Measurements from ENCODE around the gene ASTL. TPM values are rescaled to one million over a fixed set of nuclear protein-coding genes. Genes with fewer than 3 reads are reported as not detected.

The ASTL gene
- total RNA-seq, 1 donor from 2014 or later: not detected

DNA sequence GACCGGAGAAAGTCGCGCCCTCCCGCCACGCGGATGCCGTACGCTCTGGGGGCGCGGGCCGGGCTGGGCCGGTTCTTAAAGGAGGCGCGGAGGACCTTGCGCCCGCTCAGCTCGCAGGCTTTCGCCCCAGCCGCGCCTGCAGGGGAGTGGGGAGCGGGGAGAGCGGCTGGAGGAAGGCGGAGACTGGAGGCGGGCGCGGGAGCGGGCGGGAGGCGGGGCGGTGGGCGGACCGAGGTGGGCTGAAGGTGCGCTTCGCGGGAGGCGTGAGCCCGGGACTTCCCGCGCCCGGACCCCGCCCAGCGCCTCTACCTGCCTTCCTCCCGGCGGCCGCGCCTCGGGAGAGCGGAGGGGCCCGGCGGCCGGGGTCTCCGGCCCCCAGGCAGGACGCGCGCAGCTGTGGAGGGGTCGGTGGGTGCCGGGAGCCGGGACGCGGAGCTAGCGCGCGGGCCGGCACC is 21.9 kb downstream of the ASTL start, which contains the start of gene ADRA2B:
TSS of gene ADRA2B (minus strand) at position 148 of the 455 bp plus-strand sequence. CDS start 422 bp downstream, outside the sequence.
- Mint-ChIP-seq H3K4me1 (peaks cover 18% of the 10 kb centered on the region), H3K27ac (no peak within 1 kb of the TSS), H3K27me3 (ENCODE audit: insufficient read depth, low read depth) (peaks cover 23% of the 10 kb centered on the region), H3K36me3 (peaks cover 5% of the 10 kb centered on the region), H3K9me3 (peaks cover 2% of the 10 kb centered on the region), H3K4me3 (peak within 1 kb of the TSS; percentile 79)
- no peak within 1 kb of the TSS for H3K27ac ChIP-seq
- peak within 1 kb of the TSS; percentile 96 for H3K4me2 ChIP-seq
- no peaks in the 10 kb centered on the region for H3K79me2 ChIP-seq (ENCODE audit: low read depth)
- H3K4me1 ChIP-seq: peaks cover 7% of the 10 kb centered on the region
- H3K27me3 ChIP-seq: peaks cover 54% of the 10 kb centered on the region
- TF ChIP-seq EZH2 (IDR thresholded peaks at IDR 0.05) (no peak), EZH2phosphoT487 (IDR thresholded peaks at IDR 0.05) (no peak)
- TF ChIP-seq, protein P1, sequence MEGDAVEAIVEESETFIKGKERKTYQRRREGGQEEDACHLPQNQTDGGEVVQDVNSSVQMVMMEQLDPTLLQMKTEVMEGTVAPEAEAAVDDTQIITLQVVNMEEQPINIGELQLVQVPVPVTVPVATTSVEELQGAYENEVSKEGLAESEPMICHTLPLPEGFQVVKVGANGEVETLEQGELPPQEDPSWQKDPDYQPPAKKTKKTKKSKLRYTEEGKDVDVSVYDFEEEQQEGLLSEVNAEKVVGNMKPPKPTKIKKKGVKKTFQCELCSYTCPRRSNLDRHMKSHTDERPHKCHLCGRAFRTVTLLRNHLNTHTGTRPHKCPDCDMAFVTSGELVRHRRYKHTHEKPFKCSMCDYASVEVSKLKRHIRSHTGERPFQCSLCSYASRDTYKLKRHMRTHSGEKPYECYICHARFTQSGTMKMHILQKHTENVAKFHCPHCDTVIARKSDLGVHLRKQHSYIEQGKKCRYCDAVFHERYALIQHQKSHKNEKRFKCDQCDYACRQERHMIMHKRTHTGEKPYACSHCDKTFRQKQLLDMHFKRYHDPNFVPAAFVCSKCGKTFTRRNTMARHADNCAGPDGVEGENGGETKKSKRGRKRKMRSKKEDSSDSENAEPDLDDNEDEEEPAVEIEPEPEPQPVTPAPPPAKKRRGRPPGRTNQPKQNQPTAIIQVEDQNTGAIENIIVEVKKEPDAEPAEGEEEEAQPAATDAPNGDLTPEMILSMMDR (IDR thresholded peaks at IDR 0.05): no peak
- H3F3A ChIP-seq (ENCODE audit: low read depth): no peaks in the 10 kb centered on the region
- H3K9ac ChIP-seq: no peak within 1 kb of the TSS
- H3K4me3 ChIP-seq: peak within 1 kb of the TSS; percentile 74
- H4K20me1 ChIP-seq (ENCODE audit: low read depth): no peaks in the 10 kb centered on the region
- peak; percentile 91 for DNase-seq (ENCODE audit: low spot score)
- H2AFZ ChIP-seq (replicated peaks): peak within 1 kb of the TSS; percentile 70
- no peaks in the 10 kb centered on the region for H3K9me3 ChIP-seq (ENCODE audit: low read depth)
- H3K36me3 ChIP-seq: no peaks in the 10 kb centered on the region

DNA sequence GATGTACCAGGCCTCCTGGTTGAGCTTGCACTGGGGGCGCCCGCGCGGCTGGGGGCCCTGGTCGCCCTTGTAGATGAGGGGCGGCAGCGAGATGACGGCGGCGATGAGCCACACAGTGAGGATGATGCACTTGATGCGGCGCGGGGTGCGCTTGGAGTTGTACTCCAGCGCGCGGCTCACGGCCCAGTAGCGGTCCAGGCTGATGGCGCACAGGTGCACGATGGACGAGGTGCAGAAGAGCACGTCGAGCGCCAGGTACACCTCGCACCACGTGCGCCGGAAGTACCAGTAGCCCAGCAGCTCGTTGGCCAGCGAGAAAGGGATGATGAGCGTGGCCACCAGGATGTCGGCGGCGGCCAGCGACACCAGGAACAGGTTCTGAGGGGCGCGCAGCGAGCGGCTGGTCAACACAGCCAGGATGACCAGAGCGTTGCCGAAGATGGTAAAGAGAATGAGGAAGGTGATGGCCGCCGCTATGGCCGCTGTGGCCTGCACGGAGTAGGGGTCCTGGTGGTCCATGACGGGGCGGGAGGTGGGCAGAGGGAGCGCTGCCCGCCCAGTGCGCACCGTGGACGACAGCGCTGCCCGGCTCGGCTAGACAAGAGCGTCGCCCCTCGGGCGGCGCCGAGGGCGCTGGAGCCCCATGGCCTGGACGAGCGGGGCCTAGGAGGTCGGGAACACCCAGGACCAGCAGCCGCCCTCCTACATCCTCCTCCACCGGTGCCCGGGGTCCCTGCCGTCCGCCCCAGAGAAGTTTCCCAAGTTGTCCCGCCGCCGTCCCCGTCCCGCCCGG is 22.5 kb downstream of the ASTL start:
- TF ChIP-seq, protein P1 (IDR thresholded peaks at IDR 0.05): no peak
- TF ChIP-seq EZH2phosphoT487 (IDR thresholded peaks at IDR 0.05): no peak
- no peak for TF ChIP-seq EZH2 (IDR thresholded peaks at IDR 0.05)
- Mint-ChIP-seq H3K27ac (no peak overlapping the region), H3K36me3 (peaks cover 5% of the 10 kb centered on the region), H3K27me3 (ENCODE audit: insufficient read depth, low read depth) (peaks cover 23% of the 10 kb centered on the region), H3K9me3 (peaks cover 2% of the 10 kb centered on the region), H3K4me1 (peaks cover 18% of the 10 kb centered on the region), H3K4me3 (peak overlapping the region; percentile 79)
- Histone ChIP-seq H4K20me1 (ENCODE audit: low read depth) (no peaks in the 10 kb centered on the region), H3K27ac (no peak overlapping the region), H3K9me3 (ENCODE audit: low read depth) (no peaks in the 10 kb centered on the region), H3K4me2 (peak overlapping the region; percentile 96), H3F3A (ENCODE audit: low read depth) (no peaks in the 10 kb centered on the region), H3K9ac (no peak overlapping the region), H3K36me3 (no peaks in the 10 kb centered on the region), H2AFZ (replicated peaks) (peak overlapping the region; percentile 70), H3K4me1 (peaks cover 7% of the 10 kb centered on the region), H3K27me3 (peaks cover 54% of the 10 kb centered on the region), H3K79me2 (ENCODE audit: low read depth) (no peaks in the 10 kb centered on the region), H3K4me3 (peak overlapping the region; percentile 74)
- no peak for DNase-seq (ENCODE audit: low spot score)

DNA sequence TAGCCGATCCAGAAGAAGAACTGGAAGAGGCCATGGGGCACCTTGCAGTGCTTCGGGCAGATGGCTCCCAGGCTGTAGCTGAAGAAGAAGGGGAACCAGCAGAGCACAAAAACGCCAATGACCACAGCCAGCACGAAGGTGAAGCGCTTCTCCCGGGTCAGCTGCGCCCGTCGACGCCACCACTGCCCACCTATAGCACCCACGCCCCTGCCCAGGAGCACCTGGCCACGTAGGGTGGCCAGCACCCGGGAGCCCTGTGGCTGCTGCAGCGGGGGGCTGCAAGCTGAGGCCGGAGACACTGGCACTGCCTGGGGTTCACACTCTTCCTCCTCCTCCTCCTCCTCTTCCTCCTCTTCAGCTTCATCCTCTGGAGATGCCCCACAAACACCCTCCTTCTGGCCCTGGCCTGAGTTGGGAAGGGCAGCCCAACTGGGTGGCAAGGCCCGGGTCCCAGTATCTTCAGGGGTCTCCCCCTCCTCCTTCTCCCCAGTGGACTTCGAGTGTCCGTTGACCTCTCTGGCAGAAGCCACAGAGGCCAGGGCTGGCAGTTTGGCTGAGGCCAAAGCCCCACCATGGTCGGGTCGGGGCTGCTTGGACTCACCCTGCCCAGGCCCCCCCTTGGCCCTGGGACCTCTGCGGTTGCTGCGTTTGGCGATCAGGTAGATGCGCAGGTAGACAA is 23.3 kb downstream of the ASTL start:
- H3K4me3 ChIP-seq: no peak overlapping the region
- H3K79me2 ChIP-seq (ENCODE audit: low read depth): no peaks in the 10 kb centered on the region
- H3K4me1 ChIP-seq: peaks cover 7% of the 10 kb centered on the region
- DNase-seq (ENCODE audit: low spot score): no peak
- peaks cover 19% of the 10 kb centered on the region for H3K27me3 Mint-ChIP-seq (ENCODE audit: insufficient read depth, low read depth)
- no peak overlapping the region for H3K9ac ChIP-seq
- H3K36me3 Mint-ChIP-seq: peaks cover 5% of the 10 kb centered on the region
- no peak overlapping the region for H3K27ac Mint-ChIP-seq
- H4K20me1 ChIP-seq (ENCODE audit: low read depth): no peaks in the 10 kb centered on the region
- H3K4me2 ChIP-seq: no peak overlapping the region
- H3K9me3 Mint-ChIP-seq: peaks cover 2% of the 10 kb centered on the region
- H3K4me3 Mint-ChIP-seq: peak overlapping the region; percentile 79
- H3K9me3 ChIP-seq (ENCODE audit: low read depth): no peaks in the 10 kb centered on the region
- H3K4me1 Mint-ChIP-seq: peaks cover 12% of the 10 kb centered on the region
- H3K27ac ChIP-seq: no peak overlapping the region
- TF ChIP-seq, protein P1 (IDR thresholded peaks at IDR 0.05): no peak
- no peak for TF ChIP-seq EZH2 (IDR thresholded peaks at IDR 0.05)
- TF ChIP-seq EZH2phosphoT487 (IDR thresholded peaks at IDR 0.05): no peak
- H3K27me3 ChIP-seq: peaks cover 49% of the 10 kb centered on the region
- no peaks in the 10 kb centered on the region for H3K36me3 ChIP-seq
- no peaks in the 10 kb centered on the region for H3F3A ChIP-seq (ENCODE audit: low read depth)
- H2AFZ ChIP-seq (replicated peaks): no peak overlapping the region

Data from neural progenitor cell (in vitro differentiated cells).